K562 (cell line): ENCODE measurements around the gene GRK3. TPM values are rescaled to one million over a fixed set of nuclear protein-coding genes. Genes with fewer than 3 reads are reported as not detected.

ENCODE experiments used
- ATAC-seq: fragments of 200-7000 bp; cut with Tn5 transposase; 3 replicates; pipeline ENCODE4 v1.9.1; 2020; ENCODE audit warnings: moderate library complexity
- BruUV-seq: library from RNA; stranded (reverse); fragments of 400-500 nt; replicated peaks from 2 replicates; lab custom pipeline; 2021; lab: Mats Ljungman, UMichigan
- CTCF ChIA-PET: fragments of 300-600 bp; formaldehyde crosslinking; extraction: SDS; loops from one replicate; lab custom pipeline; 2021; ENCODE audit warnings: low intra/inter-chr PET ratio; lab: Yijun Ruan, JAX
- POLR2A ChIA-PET: fragments of 300-600, 350-650 bp; sonication (Branson Sonifier 250); formaldehyde crosslinking; extraction: SDS; loops from one replicate; lab custom pipeline; 2021; ENCODE audit warnings: antibody characterized with exemption, inconsistent platforms; lab: Yijun Ruan, JAX
- DNase-seq, 4 experiments: peaks; one replicate each; pipeline versions ENCODE4 v3.0.0 to v3.0.0-alpha.2; 2011 to 2018; ENCODE audit warnings: low spot score in 3 of 4, mixed read lengths in 3 of 4; ENCODE audit errors: extremely low read depth in 1 of 4
- FAIRE-seq: peaks from 2 replicates; lab custom pipeline; 2011; peaks lifted over from hg19 to GRCh38; lab: Jason Lieb, UNC
- H2AFZ ChIP-seq: 2 replicates; pipeline ENCODE4 v1.6.0; 2011; ENCODE audit warnings: low read depth, low read length, control low read depth, inconsistent platforms
- H3K27ac ChIP-seq: fragments of 200-600 bp; 3 replicates; pipeline ENCODE4 v1.8.0; 2011; ENCODE audit warnings: low read depth, mild to moderate bottlenecking, control low read depth, inconsistent platforms, low read length, moderate library complexity, mixed read lengths; ENCODE audit errors: extremely low read depth
- H3K27me3 ChIP-seq, 2 experiments: fragments of 300-600 bp in 1 of 2; 2 replicates in 1 of 2; 3 replicates in 1 of 2; pipeline versions ENCODE4 v1.6.0 to v1.8.0; 2011; ENCODE audit warnings: inconsistent platforms in 2 of 2, low read length in 2 of 2, mild to moderate bottlenecking in 1 of 2, mixed read lengths in 1 of 2, moderate library complexity in 1 of 2; ENCODE audit not compliant: control insufficient read depth in 2 of 2, insufficient read depth in 2 of 2
- H3K36me3 ChIP-seq: fragments of 300-600 bp; 3 replicates; pipeline ENCODE4 v1.8.0; 2011; ENCODE audit warnings: mild to moderate bottlenecking, low read length, inconsistent platforms; ENCODE audit not compliant: control insufficient read depth, insufficient read depth
- H3K4me1 ChIP-seq, 2 experiments: fragments of 200-600 bp in 1 of 2; replicated peaks in 1 of 2; 2 replicates in 1 of 2; 3 replicates in 1 of 2; pipeline versions ENCODE4 v1.5.1 to v1.8.0; 2011; ENCODE audit warnings: inconsistent platforms in 2 of 2, low read length in 2 of 2, mild to moderate bottlenecking in 1 of 2, mixed read lengths in 1 of 2, moderate library complexity in 1 of 2; ENCODE audit not compliant: control insufficient read depth in 2 of 2, insufficient read depth in 2 of 2
- H3K4me2 ChIP-seq: 2 replicates; pipeline ENCODE4 v1.6.1; 2011; ENCODE audit warnings: low read length, control low read depth, inconsistent platforms, mixed read lengths; ENCODE audit not compliant: insufficient read depth
- H3K4me3 ChIP-seq: fragments of 200-600 bp; sonication (generic), shearing (Covaris generic); 2 replicates; pipeline ENCODE4 v1.5.1; 2016; ENCODE audit warnings: control low read depth, inconsistent platforms
- H3K79me2 ChIP-seq: fragments of 200-600 bp; 3 replicates; pipeline ENCODE4 v1.8.0; 2011; ENCODE audit warnings: low read length, inconsistent platforms; ENCODE audit not compliant: control insufficient read depth, insufficient read depth
- H3K9ac ChIP-seq, 2 experiments: 2 replicates each; pipeline versions ENCODE4 v1.6.0 to v1.6.1; 2011; ENCODE audit warnings: low read depth in 2 of 2, low read length in 2 of 2, control low read depth in 1 of 2, inconsistent platforms in 1 of 2, mild to moderate bottlenecking in 1 of 2, mixed read lengths in 1 of 2; ENCODE audit not compliant: insufficient read depth in 1 of 2
- H3K9me1 ChIP-seq: one replicate; pipeline ENCODE4 v1.6.0; 2011; ENCODE audit warnings: inconsistent platforms, mild to moderate bottlenecking, low read length, moderate library complexity; ENCODE audit not compliant: control insufficient read depth, insufficient read depth
- H3K9me3 ChIP-seq: replicated peaks from 2 replicates; pipeline ENCODE4 v1.5.1; 2011; ENCODE audit warnings: low read depth, low read length, inconsistent platforms; ENCODE audit not compliant: control insufficient read depth, insufficient read depth
- H4K20me1 ChIP-seq: replicated peaks from 2 replicates; pipeline ENCODE4 v1.6.1; 2011; ENCODE audit warnings: low read length, inconsistent platforms, mixed read lengths; ENCODE audit not compliant: control insufficient read depth, insufficient read depth
- MCM3 ChIP-seq: fragments of 450-650 bp; IDR thresholded peaks from 2 replicates; pipeline ENCODE4 v1.6.1; 2016
- PRPF4 ChIP-seq: fragments of 200-400 bp; formaldehyde crosslinking; IDR thresholded peaks from one replicate; pipeline ENCODE4 v1.6.1; 2017; ENCODE audit warnings: low read length, low read depth, mild to moderate bottlenecking; ENCODE audit not compliant: insufficient read depth, poor library complexity, severe bottlenecking
- PURB ChIP-seq: sonication (generic); formaldehyde crosslinking; IDR thresholded peaks from 2 replicates; pipeline ENCODE4 v1.9.0; 2021; ENCODE audit warnings: low read depth, mild to moderate bottlenecking, missing genetic modification reagents
- SIN3A ChIP-seq, 2 experiments: fragments of 150-350 bp in 1 of 2; IDR thresholded peaks; 2 replicates each; pipeline ENCODE4 v1.6.1; 2011 to 2016; ENCODE audit warnings: borderline replicate concordance in 2 of 2, low read depth in 2 of 2, low read length in 2 of 2, mild to moderate bottlenecking in 2 of 2, moderate library complexity in 2 of 2; ENCODE audit not compliant: control insufficient read depth in 1 of 2
- TGIF2 ChIP-seq: sonication (generic); formaldehyde crosslinking; IDR thresholded peaks from 2 replicates; pipeline ENCODE4 v1.8.1; 2022; ENCODE audit warnings: mild to moderate bottlenecking, missing genetic modification reagents, moderate library complexity
- ZNF140 ChIP-seq: fragments of 250-450 bp; sonication (Bioruptor Pico); IDR thresholded peaks from 2 replicates; pipeline ENCODE4 v1.8.0; 2021; ENCODE audit warnings: moderate library complexity, mild to moderate bottlenecking, inconsistent platforms
- ZNF165 ChIP-seq: fragments of 250-450 bp; sonication (Bioruptor Pico); IDR thresholded peaks from 2 replicates; pipeline ENCODE4 v1.4.0; 2020; ENCODE audit warnings: borderline replicate concordance
- ZNF785 ChIP-seq: fragments of 250-450 bp; sonication (Bioruptor Pico); IDR thresholded peaks from 2 replicates; pipeline ENCODE4 v1.4.0; 2020; ENCODE audit warnings: mild to moderate bottlenecking
- WGBS: fragments of 100-300 bp; shearing (Covaris generic); methylation state at CpG from one replicate; pipeline ENCODE4 v1.1.6; 2016; ENCODE audit warnings: low coverage, mixed read lengths; ENCODE audit not compliant: insufficient coverage; ENCODE audit errors: missing lambda C conversion rate; 5-methylcytosine and 5-hydroxymethylcytosine counted together
- in situ Hi-C: fragments of 300-500 bp; cut with MboI; formaldehyde crosslinking; loops from 4 replicates; pipeline ENCODE4 v1.15.0; 2018; ENCODE audit warnings: inconsistent platforms, mixed read lengths
- intact Hi-C: fragments of 100-400 bp; cut with micrococcal nuclease; formaldehyde crosslinking; loops from 2 replicates; pipeline ENCODE4 v1.14.2; 2022
- polyA plus RNA-seq, 8 experiments: library from polyadenylated mRNA; depleted of rRNA in 4 of 8; stranded (reverse) in 5 of 8; unstranded in 3 of 8; fragments of >200 nt; fragmentation: Nextera tagmentation in 2 of 8; fragmentation: Illumina TruSeq in 1 of 8; extraction: Ambion mirVana in 2 of 8; extraction: Trizol in 1 of 8; gene quantifications; 2 replicates each; pipeline versions ENCODE4 v1.2.1 to v1.2.3, GENCODE V29; 2011 to 2014; ENCODE audit warnings: inconsistent platforms in 1 of 8, missing spikeins in 1 of 8
- total RNA-seq, 7 experiments: library from RNA; depleted of rRNA in 6 of 7; stranded (reverse); fragments of >200 nt in 6 of 7; fragmentation: Illumina TruSeq in 2 of 7; extraction: Trizol in 2 of 7; gene quantifications; 2 replicates each; pipeline versions ENCODE4 v1.2.1 to v1.2.3, GENCODE V29; 2011 to 2021; ENCODE audit warnings: low replicate concordance in 1 of 7
- TF ChIP-seq, protein P1 (sequence below): fragments of 250-450 bp; sonication (Bioruptor Pico); IDR thresholded peaks from 2 replicates; pipeline ENCODE4 v1.4.0; 2020

Gene GRK3
- total and polyA plus RNA-seq, 9 of the 15 experiments (the other 6 are each of a cell fraction or from before 2014, with no cell fraction given), result 1.4 to 7.6 (median 3.6) TPM

DNA sequence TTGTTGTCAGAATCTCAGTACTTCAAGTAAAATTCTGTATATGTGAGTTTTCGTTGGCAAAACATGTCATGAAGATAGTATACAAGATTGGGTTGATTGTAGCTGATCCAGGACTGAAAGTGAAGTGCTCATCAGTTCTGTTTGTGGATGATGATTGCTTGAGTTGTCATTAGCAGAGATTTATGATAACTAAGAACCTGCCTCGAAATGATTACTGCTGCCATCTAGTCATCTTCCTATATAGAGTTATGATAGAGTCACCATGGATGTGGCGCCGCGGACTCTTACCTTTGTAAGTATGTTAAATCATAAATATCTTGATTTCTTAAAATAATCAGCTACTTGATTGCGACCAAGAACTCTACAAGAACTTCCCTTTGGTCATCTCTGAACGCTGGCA, 149.6 kb downstream of the GRK3 start:
- ChIA-PET POLR2A (interaction anchor here (0.7 to 1.7 kb wide), 3 partner anchors 16 to 37 kb away, joined by 3 to 5 read pairs (median 4); no protein-coding TSS in a partner anchor), CTCF (no interaction called here)
- H3K4me3 ChIP-seq, result no peak overlapping the region
- no peaks in the 10 kb centered on the region for H4K20me1 ChIP-seq
- FAIRE-seq, result no peak
- no peak overlapping the region for H3K9ac ChIP-seq
- H3K79me2 ChIP-seq, result no peaks in the 10 kb centered on the region
- no peak overlapping the region for H3K27ac ChIP-seq
- in situ Hi-C loops, result loop anchor here (5.0 kb wide), 1 partner anchor 58 kb away; no protein-coding TSS in a partner anchor
- no TSS peak for BruUV-seq
- no peak for DNase-seq
- no peaks in the 10 kb centered on the region for H3K27me3 ChIP-seq
- no peak overlapping the region for H3K4me2 ChIP-seq
- no peak for ATAC-seq
- TF ChIP-seq SIN3A (IDR thresholded peaks at IDR 0.05; ENCODE audit: borderline replicate concordance in 2 of 2, control insufficient read depth in 1 of 2, low read depth in 2 of 2, low read length in 2 of 2) (no peak), ZNF785 (CRISPR knock-in tag) (no peak), TGIF2 (no peak), MCM3 (no peak), ZNF140 (CRISPR knock-in tag) (no peak), ZNF165 (CRISPR knock-in tag) (no peak), PURB (no peak), PRPF4 (no peak)
- TF ChIP-seq, protein P1, sequence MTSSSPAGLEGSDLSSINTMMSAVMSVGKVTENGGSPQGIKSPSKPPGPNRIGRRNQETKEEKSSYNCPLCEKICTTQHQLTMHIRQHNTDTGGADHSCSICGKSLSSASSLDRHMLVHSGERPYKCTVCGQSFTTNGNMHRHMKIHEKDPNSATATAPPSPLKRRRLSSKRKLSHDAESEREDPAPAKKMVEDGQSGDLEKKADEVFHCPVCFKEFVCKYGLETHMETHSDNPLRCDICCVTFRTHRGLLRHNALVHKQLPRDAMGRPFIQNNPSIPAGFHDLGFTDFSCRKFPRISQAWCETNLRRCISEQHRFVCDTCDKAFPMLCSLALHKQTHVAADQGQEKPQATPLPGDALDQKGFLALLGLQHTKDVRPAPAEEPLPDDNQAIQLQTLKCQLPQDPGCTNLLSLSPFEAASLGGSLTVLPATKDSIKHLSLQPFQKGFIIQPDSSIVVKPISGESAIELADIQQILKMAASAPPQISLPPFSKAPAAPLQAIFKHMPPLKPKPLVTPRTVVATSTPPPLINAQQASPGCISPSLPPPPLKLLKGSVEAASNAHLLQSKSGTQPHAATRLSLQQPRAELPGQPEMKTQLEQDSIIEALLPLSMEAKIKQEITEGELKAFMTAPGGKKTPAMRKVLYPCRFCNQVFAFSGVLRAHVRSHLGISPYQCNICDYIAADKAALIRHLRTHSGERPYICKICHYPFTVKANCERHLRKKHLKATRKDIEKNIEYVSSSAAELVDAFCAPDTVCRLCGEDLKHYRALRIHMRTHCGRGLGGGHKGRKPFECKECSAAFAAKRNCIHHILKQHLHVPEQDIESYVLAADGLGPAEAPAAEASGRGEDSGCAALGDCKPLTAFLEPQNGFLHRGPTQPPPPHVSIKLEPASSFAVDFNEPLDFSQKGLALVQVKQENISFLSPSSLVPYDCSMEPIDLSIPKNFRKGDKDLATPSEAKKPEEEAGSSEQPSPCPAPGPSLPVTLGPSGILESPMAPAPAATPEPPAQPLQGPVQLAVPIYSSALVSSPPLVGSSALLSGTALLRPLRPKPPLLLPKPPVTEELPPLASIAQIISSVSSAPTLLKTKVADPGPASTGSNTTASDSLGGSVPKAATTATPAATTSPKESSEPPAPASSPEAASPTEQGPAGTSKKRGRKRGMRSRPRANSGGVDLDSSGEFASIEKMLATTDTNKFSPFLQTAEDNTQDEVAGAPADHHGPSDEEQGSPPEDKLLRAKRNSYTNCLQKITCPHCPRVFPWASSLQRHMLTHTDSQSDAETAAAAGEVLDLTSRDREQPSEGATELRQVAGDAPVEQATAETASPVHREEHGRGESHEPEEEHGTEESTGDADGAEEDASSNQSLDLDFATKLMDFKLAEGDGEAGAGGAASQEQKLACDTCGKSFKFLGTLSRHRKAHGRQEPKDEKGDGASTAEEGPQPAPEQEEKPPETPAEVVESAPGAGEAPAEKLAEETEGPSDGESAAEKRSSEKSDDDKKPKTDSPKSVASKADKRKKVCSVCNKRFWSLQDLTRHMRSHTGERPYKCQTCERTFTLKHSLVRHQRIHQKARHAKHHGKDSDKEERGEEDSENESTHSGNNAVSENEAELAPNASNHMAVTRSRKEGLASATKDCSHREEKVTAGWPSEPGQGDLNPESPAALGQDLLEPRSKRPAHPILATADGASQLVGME (CRISPR knock-in tag), result no peak
- 65% methylated on average over 7 of the region's 7 CpGs for WGBS
- no peaks in the 10 kb centered on the region for H3K9me3 ChIP-seq
- no peak overlapping the region for H2AFZ ChIP-seq
- no peaks in the 10 kb centered on the region for H3K36me3 ChIP-seq
- H3K4me1 ChIP-seq, result no peaks in the 10 kb centered on the region
- H3K9me1 ChIP-seq, result no peaks in the 10 kb centered on the region
- intact Hi-C loops, result no loop called here
